ENCODE results near the gene DUOXA2. TPM values are rescaled to one million over a fixed set of nuclear protein-coding genes. Genes with fewer than 3 reads are reported as not detected.
A peak's percentile ranks its signal among the peaks of the same experiment; 100 is the strongest.

The DUOXA2 gene
- total and polyA plus RNA-seq, 7 donors: 0.11 TPM; not detected in 6

DNA sequence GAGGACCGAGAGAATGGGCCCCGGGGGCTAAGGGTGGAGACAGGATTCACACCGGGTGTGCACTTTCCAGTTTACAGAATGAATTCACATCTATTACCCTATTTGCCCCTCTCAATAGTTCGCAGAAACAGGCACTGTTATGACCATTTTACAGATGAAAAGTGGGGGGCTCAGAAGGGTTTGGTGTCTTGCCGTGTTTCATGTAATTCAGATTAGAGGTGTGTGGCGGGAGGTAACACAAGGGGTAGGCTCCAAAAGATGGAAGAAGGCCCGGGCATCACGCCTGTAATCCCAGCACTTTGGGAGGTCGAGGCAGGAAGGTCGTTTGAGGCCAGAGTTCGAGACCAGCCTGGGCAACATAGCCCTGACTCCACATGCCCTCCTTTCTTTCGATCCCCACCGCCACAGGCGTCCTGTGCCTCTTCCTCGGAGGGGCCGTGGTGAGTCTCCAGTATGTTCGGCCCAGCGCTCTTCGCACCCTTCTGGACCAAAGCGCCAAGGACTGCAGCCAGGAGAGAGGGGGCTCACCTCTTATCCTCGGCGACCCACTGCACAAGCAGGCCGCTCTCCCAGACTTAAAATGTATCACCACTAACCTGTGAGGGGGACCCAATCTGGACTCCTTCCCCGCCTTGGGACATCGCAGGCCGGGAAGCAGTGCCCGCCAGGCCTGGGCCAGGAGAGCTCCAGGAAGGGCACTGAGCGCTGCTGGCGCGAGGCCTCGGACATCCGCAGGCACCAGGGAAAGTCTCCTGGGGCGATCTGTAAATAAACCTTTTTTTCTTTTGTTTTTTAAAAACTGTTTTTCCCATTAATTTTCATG, 3.4 kb downstream of the DUOXA2 start:
- no peaks in the 10 kb centered on the region for H3K9me3 ChIP-seq
- TF ChIP-seq, protein P1, sequence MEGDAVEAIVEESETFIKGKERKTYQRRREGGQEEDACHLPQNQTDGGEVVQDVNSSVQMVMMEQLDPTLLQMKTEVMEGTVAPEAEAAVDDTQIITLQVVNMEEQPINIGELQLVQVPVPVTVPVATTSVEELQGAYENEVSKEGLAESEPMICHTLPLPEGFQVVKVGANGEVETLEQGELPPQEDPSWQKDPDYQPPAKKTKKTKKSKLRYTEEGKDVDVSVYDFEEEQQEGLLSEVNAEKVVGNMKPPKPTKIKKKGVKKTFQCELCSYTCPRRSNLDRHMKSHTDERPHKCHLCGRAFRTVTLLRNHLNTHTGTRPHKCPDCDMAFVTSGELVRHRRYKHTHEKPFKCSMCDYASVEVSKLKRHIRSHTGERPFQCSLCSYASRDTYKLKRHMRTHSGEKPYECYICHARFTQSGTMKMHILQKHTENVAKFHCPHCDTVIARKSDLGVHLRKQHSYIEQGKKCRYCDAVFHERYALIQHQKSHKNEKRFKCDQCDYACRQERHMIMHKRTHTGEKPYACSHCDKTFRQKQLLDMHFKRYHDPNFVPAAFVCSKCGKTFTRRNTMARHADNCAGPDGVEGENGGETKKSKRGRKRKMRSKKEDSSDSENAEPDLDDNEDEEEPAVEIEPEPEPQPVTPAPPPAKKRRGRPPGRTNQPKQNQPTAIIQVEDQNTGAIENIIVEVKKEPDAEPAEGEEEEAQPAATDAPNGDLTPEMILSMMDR (IDR thresholded peaks at IDR 0.05): no peak
- H3K4me3 ChIP-seq: peak overlapping the region; percentile 49
- no peak overlapping the region for H3K27ac ChIP-seq
- no peaks in the 10 kb centered on the region for H3K36me3 ChIP-seq (ENCODE audit: insufficient read depth in 1 of 2, low read depth in 1 of 2)
- 27 to 37% (median 37%) methylated on average over 32 to 33 of the region's 33 CpGs for WGBS, 3 donors
- intact Hi-C loops (cut with DNase I): no loop called here
- ATAC-seq (peak; percentile 21 to 48 (median 32)), DNase-seq (no peak)
- H3K4me1 ChIP-seq: peaks cover 19% of the 10 kb centered on the region
- H3K27me3 ChIP-seq (ENCODE audit: insufficient read depth in 3 of 3, low read length in 2 of 3): peaks cover 0 to 78% (median 34%) of the 10 kb centered on the region in 3 donors

DNA sequence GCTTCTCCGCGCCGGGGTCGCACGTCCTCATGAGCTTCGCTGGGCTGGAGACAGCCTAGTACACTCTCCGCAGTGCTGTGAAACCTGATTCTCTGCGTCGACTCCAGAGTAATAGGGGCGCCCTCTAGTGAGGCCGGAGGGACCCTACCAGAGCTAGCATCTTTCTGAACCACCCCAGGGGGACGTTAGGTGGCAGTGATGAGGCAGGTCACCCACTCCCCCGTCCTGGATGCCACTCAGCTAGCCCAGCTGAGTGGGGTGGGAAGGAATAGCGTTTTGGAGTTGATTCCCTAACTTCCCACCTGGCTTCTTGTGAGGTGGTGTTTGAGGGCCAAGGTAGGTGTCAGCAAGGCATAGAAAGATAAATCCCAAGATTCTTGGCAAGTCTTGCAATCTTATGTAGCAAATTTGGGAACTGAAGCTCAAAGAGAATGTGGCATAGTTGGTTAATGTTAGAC, 4.0 kb downstream of the DUOXA2 start:
- ATAC-seq (peak; percentile 94 to 99 (median 98)), DNase-seq (peak; percentile 81 to 87)
- Histone ChIP-seq H3K4me1 (peaks cover 13% of the 10 kb centered on the region), H3K27me3 (ENCODE audit: insufficient read depth in 3 of 3, low read length in 2 of 3) (peaks cover 0 to 71% (median 29%) of the 10 kb centered on the region in 3 donors), H3K36me3 (ENCODE audit: insufficient read depth in 1 of 2, low read depth in 1 of 2) (no peaks in the 10 kb centered on the region), H3K4me3 (peak overlapping the region; percentile 32), H3K27ac (no peak overlapping the region), H3K9me3 (no peaks in the 10 kb centered on the region)
- TF ChIP-seq, protein P1 (IDR thresholded peaks at IDR 0.05): peak; percentile 89
- 0% methylated on average over 14 of the region's 14 CpGs for WGBS, 3 donors
- intact Hi-C loops (cut with DNase I): no loop called here

DNA sequence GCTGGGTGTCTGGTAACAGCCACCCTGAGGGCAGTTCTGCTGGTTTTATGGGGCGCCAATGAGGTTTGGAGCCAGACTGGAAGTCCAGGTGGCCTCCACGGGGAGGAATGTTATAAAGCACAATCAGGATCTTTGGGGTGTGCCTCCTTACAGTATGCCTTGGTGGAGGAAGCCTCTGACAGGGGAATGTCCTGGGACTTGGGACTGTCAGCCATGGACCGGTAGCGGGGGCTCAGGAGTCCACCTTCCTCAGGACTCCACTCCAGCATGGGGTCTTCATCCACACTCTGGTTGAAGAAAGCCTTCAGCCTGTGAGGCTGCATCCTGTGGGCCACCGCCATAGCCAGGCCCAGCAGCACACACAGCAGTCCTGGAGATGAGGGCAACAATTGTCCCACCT, 4.9 kb downstream of the DUOXA2 start:
- no peak overlapping the region for H3K4me3 ChIP-seq
- TF ChIP-seq, protein P1 (IDR thresholded peaks at IDR 0.05): no peak
- no peaks in the 10 kb centered on the region for H3K36me3 ChIP-seq (ENCODE audit: insufficient read depth in 1 of 2, low read depth in 1 of 2)
- H3K9me3 ChIP-seq: no peaks in the 10 kb centered on the region
- peaks cover 12% of the 10 kb centered on the region for H3K4me1 ChIP-seq
- intact Hi-C loops (cut with DNase I): no loop called here
- WGBS, 3 donors: 79 to 84% (median 82%) methylated on average over 5 of the region's 5 CpGs
- no peak overlapping the region for H3K27ac ChIP-seq
- H3K27me3 ChIP-seq (ENCODE audit: insufficient read depth in 3 of 3, low read length in 2 of 3): peaks cover 0 to 63% (median 21%) of the 10 kb centered on the region in 3 donors
- peak in 1 of 2 donors; percentile 11 for DNase-seq
- no peak for ATAC-seq

DNA sequence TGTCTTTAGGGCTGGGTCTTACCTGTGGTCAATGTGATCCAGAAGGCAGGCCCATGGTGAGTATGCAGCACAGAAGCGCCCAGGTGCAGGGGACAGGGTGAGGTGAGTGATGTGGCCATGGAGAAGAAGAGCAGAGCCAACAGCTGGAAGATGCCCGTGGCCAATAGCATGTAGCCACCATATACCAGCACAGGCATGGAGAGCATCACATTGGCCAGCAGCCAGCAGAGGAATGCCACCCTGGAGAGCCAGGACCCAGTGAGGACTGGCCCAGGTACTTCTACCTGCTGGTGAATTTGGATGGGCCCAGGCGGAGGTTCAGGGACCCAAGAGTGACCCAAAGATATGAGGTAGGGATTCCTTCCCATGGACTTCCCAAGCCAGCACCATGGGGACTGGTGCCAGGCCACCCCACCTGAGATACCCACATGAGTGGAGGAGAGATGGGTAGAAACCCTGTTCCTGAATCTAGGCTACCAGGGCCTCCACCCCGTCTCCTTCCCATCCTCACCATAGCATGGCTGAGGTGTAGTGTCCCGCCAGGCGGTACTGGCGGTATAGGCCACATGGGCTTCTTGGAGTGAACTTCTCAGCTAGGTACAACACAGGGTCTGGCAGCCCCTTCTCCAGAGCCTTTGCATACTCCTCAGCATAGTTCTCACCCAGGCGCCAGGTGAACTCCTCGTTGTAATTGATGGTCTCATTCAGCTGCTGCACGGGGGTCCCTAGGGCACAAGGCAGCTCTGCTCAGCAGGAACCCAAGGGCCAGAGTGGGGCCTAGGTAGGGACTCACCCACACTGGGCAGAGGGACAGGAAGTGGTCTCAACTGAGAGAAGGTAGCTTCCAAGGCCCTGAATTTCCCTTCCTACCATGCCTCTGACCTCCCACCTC, 6.2 kb downstream of the DUOXA2 start:
- Histone ChIP-seq H3K4me3 (no peak overlapping the region), H3K9me3 (no peaks in the 10 kb centered on the region), H3K27ac (no peak overlapping the region), H3K36me3 (ENCODE audit: insufficient read depth in 1 of 2, low read depth in 1 of 2) (no peaks in the 10 kb centered on the region), H3K4me1 (peaks cover 12% of the 10 kb centered on the region), H3K27me3 (ENCODE audit: insufficient read depth in 3 of 3, low read length in 2 of 3) (peaks cover 0 to 52% (median 11%) of the 10 kb centered on the region in 3 donors)
- DNase-seq (no peak), ATAC-seq (no peak)
- WGBS, 3 donors: 91 to 97% (median 95%) methylated on average over 10 of the region's 10 CpGs
- TF ChIP-seq, protein P1 (IDR thresholded peaks at IDR 0.05): no peak
- intact Hi-C loops (cut with DNase I): no loop called here

Measured in psoas muscle (tissue), 8 donors.